Natural killer cell (primary cell): Measurements from ENCODE around the gene SLC66A3. TPM values are rescaled to one million over a fixed set of nuclear protein-coding genes. Genes with fewer than 3 reads are reported as not detected.

Source experiments
- ATAC-seq, 3 donors: fragments of 150-1000 bp in 2 of 3; fragments of 200-7000 bp in 1 of 3; cut with Tn5 transposase; 1 replicate in 1 of 3; 2 replicates in 2 of 3; pipeline ENCODE4 v1.10.0; 2021; ENCODE audit warnings: mild to moderate bottlenecking in 2 of 3, moderate library complexity in 2 of 3
- DNase-seq, 2 donors: peaks; one replicate each; pipeline versions ENCODE4 v3.0.0 to v3.0.0-alpha.2; 2013 to 2021; ENCODE audit warnings: mixed read lengths in 1 of 2
- H3K27ac ChIP-seq: one replicate; pipeline ENCODE4 v1.5.1; 2013; ENCODE audit warnings: mild to moderate bottlenecking, low read length
- H3K27me3 ChIP-seq: one replicate; pipeline ENCODE4 v1.6.1; 2013; ENCODE audit warnings: low read length; ENCODE audit not compliant: control insufficient read depth, insufficient read depth
- H3K36me3 ChIP-seq: one replicate; pipeline ENCODE4 v1.6.1; 2013; ENCODE audit warnings: low read length; ENCODE audit not compliant: control insufficient read depth, insufficient read depth
- H3K4me1 ChIP-seq: one replicate; pipeline ENCODE4 v1.6.1; 2013; ENCODE audit warnings: low read length; ENCODE audit not compliant: control insufficient read depth, insufficient read depth
- H3K4me3 ChIP-seq: one replicate; pipeline ENCODE4 v1.5.1; 2013; ENCODE audit warnings: low read length
- H3K9me3 ChIP-seq: one replicate; pipeline ENCODE4 v1.6.1; 2013; ENCODE audit warnings: low read length; ENCODE audit not compliant: control insufficient read depth, insufficient read depth
- H3K27ac Mint-ChIP-seq, 2 donors: one replicate each; pipeline ENCODE4 v1.8.0; 2022; ENCODE audit warnings: mild to moderate bottlenecking in 2 of 2, mixed read lengths in 2 of 2, moderate library complexity in 1 of 2
- H3K27me3 Mint-ChIP-seq, 2 donors: one replicate each; pipeline ENCODE4 v1.8.0; 2022; ENCODE audit warnings: low read depth in 2 of 2, mixed read lengths in 2 of 2
- H3K36me3 Mint-ChIP-seq: one replicate; pipeline ENCODE4 v1.8.0; 2022; ENCODE audit warnings: mixed read lengths
- H3K4me1 Mint-ChIP-seq, 2 donors: one replicate each; pipeline ENCODE4 v1.8.0; 2022; ENCODE audit warnings: mixed read lengths in 2 of 2
- H3K4me3 Mint-ChIP-seq: one replicate; pipeline ENCODE4 v1.8.0; 2022; ENCODE audit warnings: mild to moderate bottlenecking, moderate library complexity, mixed read lengths
- H3K9me3 Mint-ChIP-seq, 2 donors: one replicate each; pipeline ENCODE4 v1.8.0; 2022; ENCODE audit warnings: mixed read lengths in 2 of 2
- intact Hi-C: fragments of 100-400 bp; cut with micrococcal nuclease; formaldehyde crosslinking; loops from one replicate; pipeline ENCODE4 v1.14.2; 2022
- total RNA-seq, 4 donors: library from RNA; stranded (reverse); fragments of 120-200 nt in 1 of 4; gene quantifications; one replicate each; pipeline versions ENCODE4 v1.2.3 to v1.2.4, GENCODE V29; 2013 to 2022
- TF ChIP-seq, protein P1 (sequence below): fragments of 200-600 bp; IDR thresholded peaks from one replicate; pipeline ENCODE4 v1.8.0; 2022; ENCODE audit warnings: antibody characterized with exemption

Gene SLC66A3
- total RNA-seq, 3 donors from 2014 or later (not counting 1 experiment from before 2014, with no cell fraction given), result 21.8 to 23.7 (median 22.5) TPM

DNA sequence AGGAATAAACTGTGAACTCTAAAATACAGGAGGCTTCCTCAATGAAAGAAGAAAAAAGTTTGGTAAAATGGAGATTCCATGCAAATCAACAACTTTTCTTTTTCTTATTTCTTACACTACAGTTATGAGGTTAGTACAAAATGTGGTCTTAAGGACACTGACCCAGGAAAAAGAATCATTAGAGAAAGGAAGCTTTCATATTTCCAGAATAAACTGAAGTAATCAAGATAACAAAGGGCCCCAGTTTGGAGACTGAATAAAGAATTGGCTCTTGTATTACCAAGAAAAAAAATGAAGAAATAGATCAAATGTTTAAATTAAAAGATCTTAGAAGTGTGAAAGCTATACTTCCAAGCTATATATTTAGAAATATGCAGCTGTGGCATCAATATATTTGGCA lies 72.3 kb downstream of the SLC66A3 start:
- no peaks in the 10 kb centered on the region for H3K9me3 Mint-ChIP-seq
- no peaks in the 10 kb centered on the region for H3K4me1 ChIP-seq
- H3K4me3 ChIP-seq, result no peak overlapping the region
- ATAC-seq (no peak), DNase-seq (no peak)
- H3K4me3 Mint-ChIP-seq, result no peak overlapping the region
- no peaks in the 10 kb centered on the region for H3K36me3 Mint-ChIP-seq
- no peak overlapping the region for H3K27ac ChIP-seq
- no peaks in the 10 kb centered on the region for H3K9me3 ChIP-seq
- H3K27ac Mint-ChIP-seq, result no peak overlapping the region
- TF ChIP-seq, protein P1, sequence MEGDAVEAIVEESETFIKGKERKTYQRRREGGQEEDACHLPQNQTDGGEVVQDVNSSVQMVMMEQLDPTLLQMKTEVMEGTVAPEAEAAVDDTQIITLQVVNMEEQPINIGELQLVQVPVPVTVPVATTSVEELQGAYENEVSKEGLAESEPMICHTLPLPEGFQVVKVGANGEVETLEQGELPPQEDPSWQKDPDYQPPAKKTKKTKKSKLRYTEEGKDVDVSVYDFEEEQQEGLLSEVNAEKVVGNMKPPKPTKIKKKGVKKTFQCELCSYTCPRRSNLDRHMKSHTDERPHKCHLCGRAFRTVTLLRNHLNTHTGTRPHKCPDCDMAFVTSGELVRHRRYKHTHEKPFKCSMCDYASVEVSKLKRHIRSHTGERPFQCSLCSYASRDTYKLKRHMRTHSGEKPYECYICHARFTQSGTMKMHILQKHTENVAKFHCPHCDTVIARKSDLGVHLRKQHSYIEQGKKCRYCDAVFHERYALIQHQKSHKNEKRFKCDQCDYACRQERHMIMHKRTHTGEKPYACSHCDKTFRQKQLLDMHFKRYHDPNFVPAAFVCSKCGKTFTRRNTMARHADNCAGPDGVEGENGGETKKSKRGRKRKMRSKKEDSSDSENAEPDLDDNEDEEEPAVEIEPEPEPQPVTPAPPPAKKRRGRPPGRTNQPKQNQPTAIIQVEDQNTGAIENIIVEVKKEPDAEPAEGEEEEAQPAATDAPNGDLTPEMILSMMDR, result no peak
- intact Hi-C loops, result no loop called here
- H3K27me3 ChIP-seq, result no peaks in the 10 kb centered on the region
- no peaks in the 10 kb centered on the region for H3K27me3 Mint-ChIP-seq
- H3K4me1 Mint-ChIP-seq, result no peaks in the 10 kb centered on the region
- peaks cover 3% of the 10 kb centered on the region for H3K36me3 ChIP-seq

Other genes with a start within 250 kb of the SLC66A3 start
- gene KCNF1, start 243.5 kb upstream of the SLC66A3 start, total RNA-seq, result not detected
- gene ROCK2, start 189.2 kb downstream of the SLC66A3 start, total RNA-seq, result 10 to 100 TPM; 19.9 to 28.2 (median 21.9) TPM